Calu3 (cell line): ENCODE results near the gene MACROD2. TPM values are rescaled to one million over a fixed set of nuclear protein-coding genes. Genes with fewer than 3 reads are reported as not detected.

Source experiments
- BruUV-seq: library from RNA; stranded (reverse); fragments of 400-500 nt; replicated peaks from 2 replicates; lab custom pipeline; 2021; lab: Mats Ljungman, UMichigan
- CTCF ChIA-PET: fragments of 300-600 bp; sonication (Branson Sonifier 250); formaldehyde crosslinking; loops from one replicate; lab custom pipeline; 2022; ENCODE audit warnings: antibody characterized with exemption; lab: Charles Lee
- DNase-seq: peaks from one replicate; pipeline ENCODE4 v3.0.0; 2022
- H3K27ac Mint-ChIP-seq: one replicate; pipeline ENCODE4 v1.8.0; 2022; ENCODE audit warnings: mixed read lengths; ENCODE audit not compliant: unreplicated experiment
- H3K27me3 Mint-ChIP-seq: one replicate; pipeline ENCODE4 v1.8.0; 2022; ENCODE audit warnings: mixed read lengths; ENCODE audit not compliant: unreplicated experiment
- H3K36me3 Mint-ChIP-seq: one replicate; pipeline ENCODE4 v1.8.0; 2022; ENCODE audit warnings: mild to moderate bottlenecking, moderate library complexity, mixed read lengths; ENCODE audit not compliant: insufficient read depth, unreplicated experiment
- H3K4me1 Mint-ChIP-seq: one replicate; pipeline ENCODE4 v1.8.0; 2022; ENCODE audit warnings: mild to moderate bottlenecking, low read depth, mixed read lengths; ENCODE audit not compliant: unreplicated experiment
- H3K4me3 Mint-ChIP-seq: one replicate; pipeline ENCODE4 v1.8.0; 2022; ENCODE audit warnings: mild to moderate bottlenecking, low read depth, moderate library complexity, mixed read lengths; ENCODE audit not compliant: unreplicated experiment
- H3K9me3 Mint-ChIP-seq: one replicate; pipeline ENCODE4 v1.8.0; 2022; ENCODE audit warnings: low read depth, mixed read lengths; ENCODE audit not compliant: unreplicated experiment
- intact Hi-C: fragments of 100-400 bp; cut with micrococcal nuclease; formaldehyde crosslinking; loops from one replicate; pipeline ENCODE4 v1.10.0; 2022; ENCODE audit not compliant: unreplicated experiment
- total RNA-seq: library from RNA; stranded (reverse); gene quantifications from 2 replicates; pipeline ENCODE4 v1.2.3, GENCODE V29; 2022
- TF ChIP-seq, protein P1 (sequence below): fragments of 200-600 bp; IDR thresholded peaks from one replicate; pipeline ENCODE4 v1.8.0; 2022; ENCODE audit warnings: antibody characterized with exemption; ENCODE audit not compliant: unreplicated experiment

Gene MACROD2
- total RNA-seq, 1 experiment from 2014 or later: 29.4 TPM

- TF ChIP-seq, protein P1, sequence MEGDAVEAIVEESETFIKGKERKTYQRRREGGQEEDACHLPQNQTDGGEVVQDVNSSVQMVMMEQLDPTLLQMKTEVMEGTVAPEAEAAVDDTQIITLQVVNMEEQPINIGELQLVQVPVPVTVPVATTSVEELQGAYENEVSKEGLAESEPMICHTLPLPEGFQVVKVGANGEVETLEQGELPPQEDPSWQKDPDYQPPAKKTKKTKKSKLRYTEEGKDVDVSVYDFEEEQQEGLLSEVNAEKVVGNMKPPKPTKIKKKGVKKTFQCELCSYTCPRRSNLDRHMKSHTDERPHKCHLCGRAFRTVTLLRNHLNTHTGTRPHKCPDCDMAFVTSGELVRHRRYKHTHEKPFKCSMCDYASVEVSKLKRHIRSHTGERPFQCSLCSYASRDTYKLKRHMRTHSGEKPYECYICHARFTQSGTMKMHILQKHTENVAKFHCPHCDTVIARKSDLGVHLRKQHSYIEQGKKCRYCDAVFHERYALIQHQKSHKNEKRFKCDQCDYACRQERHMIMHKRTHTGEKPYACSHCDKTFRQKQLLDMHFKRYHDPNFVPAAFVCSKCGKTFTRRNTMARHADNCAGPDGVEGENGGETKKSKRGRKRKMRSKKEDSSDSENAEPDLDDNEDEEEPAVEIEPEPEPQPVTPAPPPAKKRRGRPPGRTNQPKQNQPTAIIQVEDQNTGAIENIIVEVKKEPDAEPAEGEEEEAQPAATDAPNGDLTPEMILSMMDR: no peak
- no peaks in the 10 kb centered on the region for H3K27me3 Mint-ChIP-seq
- intact Hi-C loops: no loop called here
- no TSS peak for BruUV-seq
- H3K9me3 Mint-ChIP-seq: no peaks in the 10 kb centered on the region
- H3K36me3 Mint-ChIP-seq: no peaks in the 10 kb centered on the region
- no peak for DNase-seq
- no peak overlapping the region for H3K27ac Mint-ChIP-seq
- no peak overlapping the region for H3K4me3 Mint-ChIP-seq
- H3K4me1 Mint-ChIP-seq: no peaks in the 10 kb centered on the region
- CTCF ChIA-PET: no interaction called here
These were observed 1837.2 kb downstream of the MACROD2 start for GRCh38 chr20:15832512-15832911.

- no peaks in the 10 kb centered on the region for H3K27me3 Mint-ChIP-seq
- TF ChIP-seq, protein P1: no peak
- BruUV-seq: no TSS peak
- no peak for DNase-seq
- intact Hi-C loops: no loop called here
- no peaks in the 10 kb centered on the region for H3K4me1 Mint-ChIP-seq
- no peaks in the 10 kb centered on the region for H3K9me3 Mint-ChIP-seq
- no peak overlapping the region for H3K4me3 Mint-ChIP-seq
- CTCF ChIA-PET: no interaction called here
- H3K27ac Mint-ChIP-seq: no peak overlapping the region
- no peaks in the 10 kb centered on the region for H3K36me3 Mint-ChIP-seq
These were observed 1839.5 kb downstream of the MACROD2 start for GRCh38 chr20:15834857-15835256.

DNA sequence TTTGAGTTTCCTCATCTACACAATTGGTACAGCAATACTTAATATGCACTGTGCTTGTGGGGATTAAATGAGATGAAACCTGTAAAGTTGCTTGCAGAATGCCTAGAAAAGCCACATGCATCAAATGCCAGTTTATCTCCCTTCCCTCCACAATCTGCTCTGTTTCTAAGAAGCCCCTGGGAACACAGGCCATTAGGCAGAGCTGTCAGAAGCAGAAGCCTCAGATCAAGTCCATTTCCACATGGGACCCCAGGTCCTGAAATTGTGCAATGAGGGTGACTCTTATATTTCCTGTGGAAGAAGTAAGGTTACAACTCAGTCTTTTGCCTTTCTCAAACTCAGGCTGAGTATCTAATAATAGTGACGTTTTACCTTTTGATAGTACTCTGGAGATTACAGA, 1840.5 kb downstream of the MACROD2 start:
- intact Hi-C loops: no loop called here
- H3K27ac Mint-ChIP-seq: no peak overlapping the region
- no peaks in the 10 kb centered on the region for H3K9me3 Mint-ChIP-seq
- H3K4me1 Mint-ChIP-seq: no peaks in the 10 kb centered on the region
- H3K4me3 Mint-ChIP-seq: no peak overlapping the region
- no TSS peak for BruUV-seq
- CTCF ChIA-PET: no interaction called here
- no peaks in the 10 kb centered on the region for H3K27me3 Mint-ChIP-seq
- DNase-seq: no peak
- no peaks in the 10 kb centered on the region for H3K36me3 Mint-ChIP-seq
- TF ChIP-seq, protein P1: no peak

GRCh38 chr20:15836634-15837033, 1841.3 kb downstream of the MACROD2 start:
- Mint-ChIP-seq H3K27me3 (no peaks in the 10 kb centered on the region), H3K9me3 (no peaks in the 10 kb centered on the region), H3K4me3 (no peak overlapping the region), H3K27ac (no peak overlapping the region), H3K4me1 (no peaks in the 10 kb centered on the region), H3K36me3 (no peaks in the 10 kb centered on the region)
- TF ChIP-seq, protein P1: no peak
- intact Hi-C loops: no loop called here
- DNase-seq: no peak
- no TSS peak for BruUV-seq
- CTCF ChIA-PET: no interaction called here

DNA sequence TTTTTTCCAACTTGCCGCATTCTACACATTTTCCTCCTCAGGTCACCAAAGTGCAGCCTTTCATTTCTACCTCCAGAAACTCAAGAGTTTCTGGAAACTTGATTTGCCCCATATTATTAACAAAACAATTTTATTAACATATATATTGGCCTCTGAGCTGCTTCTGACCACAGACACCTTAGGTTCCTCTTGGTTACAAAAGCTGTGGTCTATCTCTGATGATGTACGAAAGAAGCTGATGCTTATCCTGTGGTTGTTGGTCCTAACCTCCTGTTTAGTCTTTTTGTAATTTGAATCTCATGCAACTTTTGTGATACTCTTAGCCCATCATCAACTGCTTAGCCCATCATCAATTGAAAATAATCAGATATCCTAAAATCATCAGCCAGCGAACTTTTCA, 1842.2 kb downstream of the MACROD2 start:
- TF ChIP-seq, protein P1: no peak
- no peak for DNase-seq
- intact Hi-C loops: no loop called here
- BruUV-seq: no TSS peak
- Mint-ChIP-seq H3K4me3 (no peak overlapping the region), H3K4me1 (no peaks in the 10 kb centered on the region), H3K27ac (no peak overlapping the region), H3K27me3 (no peaks in the 10 kb centered on the region), H3K36me3 (no peaks in the 10 kb centered on the region), H3K9me3 (no peaks in the 10 kb centered on the region)
- CTCF ChIA-PET: no interaction called here
